RWPE2 (cell line): Measurements from ENCODE around the gene DNAI1.

Experiments used
- ATAC-seq: fragments of 200-7000 bp; cut with Tn5 transposase; 3 replicates; pipeline ENCODE4 v1.9.1; 2021; ENCODE audit warnings: low read depth
- DNase-seq: peaks from one replicate; pipeline ENCODE4 v3.0.0-alpha.2; 2020; ENCODE audit warnings: low spot score
- H3K27ac ChIP-seq: fragments of 450-650 bp; 2 replicates; pipeline ENCODE4 v1.5.1; 2017; ENCODE audit warnings: mild to moderate bottlenecking; ENCODE audit not compliant: poor library complexity, severe bottlenecking
- H3K27me3 ChIP-seq: fragments of 250-450 bp; sonication (Bioruptor Pico); 2 replicates; pipeline ENCODE4 v1.5.1; 2021; ENCODE audit warnings: mild to moderate bottlenecking, moderate library complexity; ENCODE audit not compliant: insufficient read depth, poor library complexity, severe bottlenecking
- H3K36me3 ChIP-seq: fragments of 250-450 bp; sonication (Bioruptor Pico); 2 replicates; pipeline ENCODE4 v1.5.1; 2020; ENCODE audit warnings: low read depth, mild to moderate bottlenecking, moderate library complexity
- H3K4me1 ChIP-seq: fragments of 250-450 bp; sonication (Bioruptor Pico); 2 replicates; pipeline ENCODE4 v1.5.1; 2021; ENCODE audit warnings: mild to moderate bottlenecking, moderate library complexity; ENCODE audit not compliant: insufficient read depth, poor library complexity, severe bottlenecking
- H3K4me3 ChIP-seq: fragments of 250-450 bp; sonication (Bioruptor Pico); 2 replicates; pipeline ENCODE4 v1.5.1; 2021; ENCODE audit warnings: mild to moderate bottlenecking, moderate library complexity; ENCODE audit not compliant: severe bottlenecking
- H3K9me3 ChIP-seq: fragments of 250-450 bp; sonication (Bioruptor Pico); 2 replicates; pipeline ENCODE4 v1.5.1; 2021; ENCODE audit warnings: mild to moderate bottlenecking, moderate library complexity; ENCODE audit not compliant: severe bottlenecking
- TF ChIP-seq, protein P1 (sequence below): fragments of 450-650 bp; IDR thresholded peaks from one replicate; pipeline ENCODE4 v1.5.1; 2017; ENCODE audit warnings: mild to moderate bottlenecking, moderate library complexity; ENCODE audit not compliant: poor library complexity, severe bottlenecking

Gene DNAI1

GRCh38 chr9:34417734-34418133 is 40.9 kb upstream of the DNAI1 start:
- Histone ChIP-seq H3K36me3 (no peaks in the 10 kb centered on the region), H3K9me3 (no peaks in the 10 kb centered on the region), H3K4me3 (no peak overlapping the region), H3K27ac (no peak overlapping the region), H3K4me1 (no peaks in the 10 kb centered on the region), H3K27me3 (no peaks in the 10 kb centered on the region)
- TF ChIP-seq, protein P1, sequence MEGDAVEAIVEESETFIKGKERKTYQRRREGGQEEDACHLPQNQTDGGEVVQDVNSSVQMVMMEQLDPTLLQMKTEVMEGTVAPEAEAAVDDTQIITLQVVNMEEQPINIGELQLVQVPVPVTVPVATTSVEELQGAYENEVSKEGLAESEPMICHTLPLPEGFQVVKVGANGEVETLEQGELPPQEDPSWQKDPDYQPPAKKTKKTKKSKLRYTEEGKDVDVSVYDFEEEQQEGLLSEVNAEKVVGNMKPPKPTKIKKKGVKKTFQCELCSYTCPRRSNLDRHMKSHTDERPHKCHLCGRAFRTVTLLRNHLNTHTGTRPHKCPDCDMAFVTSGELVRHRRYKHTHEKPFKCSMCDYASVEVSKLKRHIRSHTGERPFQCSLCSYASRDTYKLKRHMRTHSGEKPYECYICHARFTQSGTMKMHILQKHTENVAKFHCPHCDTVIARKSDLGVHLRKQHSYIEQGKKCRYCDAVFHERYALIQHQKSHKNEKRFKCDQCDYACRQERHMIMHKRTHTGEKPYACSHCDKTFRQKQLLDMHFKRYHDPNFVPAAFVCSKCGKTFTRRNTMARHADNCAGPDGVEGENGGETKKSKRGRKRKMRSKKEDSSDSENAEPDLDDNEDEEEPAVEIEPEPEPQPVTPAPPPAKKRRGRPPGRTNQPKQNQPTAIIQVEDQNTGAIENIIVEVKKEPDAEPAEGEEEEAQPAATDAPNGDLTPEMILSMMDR, result no peak
- no peak for ATAC-seq
- no peak for DNase-seq

- H3K4me3 ChIP-seq, result no peak overlapping the region
- H3K36me3 ChIP-seq, result no peaks in the 10 kb centered on the region
- no peaks in the 10 kb centered on the region for H3K4me1 ChIP-seq
- no peaks in the 10 kb centered on the region for H3K9me3 ChIP-seq
- ATAC-seq (no peak), DNase-seq (no peak)
- no peak overlapping the region for H3K27ac ChIP-seq
- H3K27me3 ChIP-seq, result no peaks in the 10 kb centered on the region
- TF ChIP-seq, protein P1, result no peak
These were observed 38.7 kb upstream of the DNAI1 start for GRCh38 chr9:34419716-34420504.

GRCh38 chr9:34426347-34427074 is 32.1 kb upstream of the DNAI1 start:
- TF ChIP-seq, protein P1, result no peak
- ATAC-seq (no peak), DNase-seq (no peak)
- no peaks in the 10 kb centered on the region for H3K4me1 ChIP-seq
- no peaks in the 10 kb centered on the region for H3K36me3 ChIP-seq
- H3K27ac ChIP-seq, result no peak overlapping the region
- H3K27me3 ChIP-seq, result no peaks in the 10 kb centered on the region
- no peaks in the 10 kb centered on the region for H3K9me3 ChIP-seq
- no peak overlapping the region for H3K4me3 ChIP-seq

DNA sequence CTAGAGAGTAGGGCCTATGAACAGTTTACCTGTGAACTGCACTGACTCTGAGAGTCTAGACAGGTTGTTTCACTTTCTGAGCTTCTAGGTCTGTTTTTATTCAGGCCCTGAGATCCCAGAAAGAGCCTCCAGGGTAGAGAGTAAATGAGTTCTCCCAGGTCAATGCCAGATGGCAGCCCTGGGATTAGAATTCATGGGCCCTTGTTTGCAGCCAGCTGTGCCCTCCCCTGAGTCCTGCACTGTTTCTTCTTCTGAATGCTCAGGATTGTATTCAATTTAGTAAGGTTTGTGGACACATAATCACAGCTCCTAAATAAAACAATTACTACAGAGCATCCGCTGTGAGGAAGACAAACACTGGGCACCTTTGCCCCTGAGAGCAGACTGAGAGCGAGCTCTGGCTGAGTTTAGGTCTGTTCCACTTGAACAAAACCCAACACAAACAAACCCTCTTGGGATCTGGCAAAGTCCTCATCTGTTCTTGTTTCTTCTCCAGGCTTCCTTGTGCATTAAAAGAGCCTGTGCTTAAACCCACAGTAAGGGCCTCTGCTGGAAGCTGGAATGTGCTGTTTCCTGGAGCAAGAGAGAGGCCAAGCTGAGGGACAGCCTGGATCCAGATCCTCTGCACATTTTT is 30.2 kb upstream of the DNAI1 start:
- Histone ChIP-seq H3K9me3 (no peaks in the 10 kb centered on the region), H3K27me3 (no peaks in the 10 kb centered on the region), H3K27ac (no peak overlapping the region), H3K4me1 (no peaks in the 10 kb centered on the region), H3K4me3 (no peak overlapping the region), H3K36me3 (no peaks in the 10 kb centered on the region)
- DNase-seq (no peak), ATAC-seq (no peak)
- TF ChIP-seq, protein P1, result no peak
